Occipital lobe (tissue), 2 donors: ENCODE measurements around the gene DOK1. TPM values are rescaled to one million over a fixed set of nuclear protein-coding genes. Genes with fewer than 3 reads are reported as not detected.

Source experiments
- DNase-seq: peaks from one replicate; lab custom pipeline; 2025; lab: John Stamatoyannopoulos, UW
- total RNA-seq: library from RNA; depleted of rRNA; stranded (reverse); fragments of >200 nt; gene quantifications from one replicate; pipeline ENCODE4 v1.2.3, GENCODE V29; 2014

The DOK1 gene
- total RNA-seq, 1 donor from 2014 or later: 3.4 TPM

DNA sequence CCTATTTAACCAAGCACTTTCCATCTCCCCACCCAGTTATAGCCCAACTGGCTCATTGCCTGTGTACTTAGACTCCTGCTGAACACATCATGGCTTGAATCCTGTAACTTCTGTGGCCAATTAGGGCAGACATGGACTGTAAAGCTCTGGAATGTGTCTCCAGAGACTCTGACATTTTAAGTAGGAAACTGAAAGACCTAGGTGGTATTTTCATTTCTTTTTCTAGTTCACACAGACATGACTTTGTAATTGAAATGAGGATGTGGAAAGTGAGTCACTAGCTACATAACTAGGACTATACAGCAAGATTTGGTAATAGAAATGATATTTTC is 12.2 kb downstream of the DOK1 start:
- DNase-seq: no peak

DNA sequence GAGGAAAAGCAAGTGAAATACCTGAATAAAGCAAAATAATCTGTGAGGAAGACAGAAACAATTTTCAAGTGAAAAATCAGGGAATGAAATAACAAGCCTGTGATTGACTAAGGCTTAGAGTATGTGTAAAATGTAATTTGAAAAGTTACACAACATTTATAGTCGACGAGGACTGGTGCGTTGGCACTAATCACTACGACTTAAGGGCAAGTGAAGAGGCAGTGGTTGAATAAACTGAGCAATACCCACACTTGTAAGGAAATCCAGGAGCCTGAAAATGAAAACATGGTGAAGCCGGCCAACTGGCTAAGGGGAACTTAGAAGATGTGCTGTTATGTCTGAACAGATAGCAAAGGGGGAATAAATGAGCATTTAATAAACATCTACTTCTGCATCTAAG is 13.4 kb downstream of the DOK1 start:
- DNase-seq: no peak

- DNase-seq: no peak
Measured at GRCh38 chr2:74569686-74570085, 15.2 kb downstream of the DOK1 start.

- no peak for DNase-seq
Measured at GRCh38 chr2:74571058-74571457, 16.5 kb downstream of the DOK1 start.

- DNase-seq: no peak
Measured at GRCh38 chr2:74572178-74572925, 17.8 kb downstream of the DOK1 start.

DNA sequence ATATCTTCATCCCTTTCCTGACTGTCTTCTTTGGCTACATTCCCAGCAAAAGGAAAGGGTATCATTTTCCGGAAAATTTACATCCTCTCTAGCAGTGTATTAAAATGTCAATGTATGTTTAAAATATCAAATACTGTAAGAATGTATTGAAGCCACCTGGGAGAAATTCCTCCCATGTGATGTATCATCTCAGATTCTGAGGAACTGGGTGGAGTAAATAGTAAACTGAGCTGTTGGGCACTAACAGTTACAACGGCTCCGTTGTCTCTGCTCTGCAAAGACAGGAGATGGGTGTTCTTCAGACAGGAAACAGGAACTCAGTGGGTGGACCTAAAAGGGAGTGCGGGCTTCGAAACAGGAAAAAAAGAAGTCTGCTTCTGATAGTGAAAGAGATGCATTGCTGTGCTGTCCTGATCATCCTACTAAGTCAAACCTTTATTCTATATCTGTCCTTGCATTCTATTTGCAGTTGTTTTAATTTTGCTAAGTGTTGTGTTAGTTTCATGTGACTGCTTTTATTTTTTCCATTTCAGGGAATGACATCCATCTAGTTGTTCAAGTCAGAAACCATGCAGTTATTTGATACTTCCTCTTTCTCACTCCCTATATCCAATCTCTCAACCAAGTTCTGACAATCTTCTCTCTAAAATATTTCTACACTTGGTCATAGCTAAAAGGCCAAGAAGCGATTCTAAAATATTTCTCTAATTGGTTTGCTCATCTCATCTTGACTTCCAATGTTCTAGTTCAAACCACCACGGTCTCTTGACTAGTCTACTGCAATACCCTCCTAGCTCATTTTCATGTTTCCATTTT is 19.4 kb downstream of the DOK1 start:
- no peak for DNase-seq

- DNase-seq: no peak
Measured at GRCh38 chr2:74575320-74575719, 20.8 kb downstream of the DOK1 start.

DNA sequence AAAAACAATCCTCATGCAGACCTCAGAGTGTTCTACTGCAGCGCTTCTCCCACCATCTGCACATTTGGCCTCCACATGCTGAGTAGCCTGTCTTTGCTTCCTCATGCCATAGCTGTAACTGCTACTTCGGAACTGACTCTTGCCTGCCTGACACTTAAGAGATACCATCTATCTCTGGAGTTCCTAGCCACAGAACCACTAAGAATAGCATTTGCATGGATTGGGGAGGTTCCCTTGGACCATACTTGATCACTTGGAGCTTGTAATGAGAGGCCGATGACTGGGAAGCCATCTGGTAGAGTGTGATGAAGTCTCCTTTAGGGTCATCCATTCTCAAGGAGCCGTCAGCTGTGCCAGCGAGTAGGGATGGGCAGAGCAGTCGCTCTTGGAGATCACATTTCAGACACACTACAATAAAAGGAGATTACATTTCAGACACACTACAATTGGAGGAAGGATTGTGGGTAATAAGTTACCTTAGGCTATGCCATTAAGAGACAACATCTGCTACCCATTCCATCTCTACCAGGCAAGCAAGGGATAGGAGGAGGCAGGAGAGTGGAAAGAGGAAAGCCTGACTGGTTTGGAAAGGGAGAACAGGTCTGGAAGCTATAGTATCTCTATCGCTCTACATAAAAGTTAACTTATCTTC is 21.8 kb downstream of the DOK1 start:
- no peak for DNase-seq

GRCh38 chr2:74576863-74577229 is 22.3 kb downstream of the DOK1 start:
- DNase-seq: no peak

- DNase-seq: no peak
Measured at GRCh38 chr2:74577448-74577847, 22.9 kb downstream of the DOK1 start.

- DNase-seq: no peak
Measured at GRCh38 chr2:74578408-74578807, 23.9 kb downstream of the DOK1 start.

DNA sequence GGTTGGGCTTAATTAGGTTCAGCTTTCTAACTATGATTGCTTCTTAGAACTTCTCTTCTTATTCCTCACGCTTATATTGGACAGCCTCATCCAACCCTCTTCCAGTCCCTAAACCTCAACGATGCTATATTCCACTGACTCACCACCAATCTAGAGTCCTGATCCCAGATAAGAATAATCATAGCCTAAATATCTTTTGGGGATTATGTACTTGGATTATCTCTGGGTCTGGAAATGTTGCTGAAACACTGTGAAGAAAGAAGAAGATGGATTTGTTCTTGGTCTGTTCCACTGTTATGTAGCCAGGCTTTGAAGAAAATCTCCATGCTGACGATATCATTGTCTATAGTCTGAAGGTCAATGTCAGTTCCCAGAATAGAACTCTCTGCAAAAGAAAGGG is 26.9 kb downstream of the DOK1 start:
- DNase-seq: no peak

- DNase-seq: no peak
Measured at GRCh38 chr2:74582184-74582583, 27.7 kb downstream of the DOK1 start.

DNA sequence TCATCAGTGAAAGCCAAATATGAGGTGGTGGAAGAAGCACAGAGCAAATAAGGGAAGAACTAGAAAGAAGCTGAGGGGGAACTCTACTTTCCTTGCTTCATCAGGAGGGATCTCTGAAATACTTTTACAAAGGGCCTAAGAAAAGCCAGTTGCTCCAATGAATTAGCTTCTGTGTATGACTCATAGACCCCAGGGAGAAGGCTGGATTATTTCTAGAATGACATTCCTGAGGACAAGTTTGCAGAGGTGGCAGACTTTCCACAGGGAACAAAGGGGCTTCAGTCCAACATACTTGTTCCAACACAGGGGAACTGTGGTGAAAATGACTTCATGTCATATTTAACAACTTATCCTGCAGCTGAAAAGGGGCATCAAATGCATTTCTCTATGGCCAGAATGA is 29.0 kb downstream of the DOK1 start:
- DNase-seq: no peak

GRCh38 chr2:74584088-74584645 is 29.6 kb downstream of the DOK1 start:
- no peak for DNase-seq

DNA sequence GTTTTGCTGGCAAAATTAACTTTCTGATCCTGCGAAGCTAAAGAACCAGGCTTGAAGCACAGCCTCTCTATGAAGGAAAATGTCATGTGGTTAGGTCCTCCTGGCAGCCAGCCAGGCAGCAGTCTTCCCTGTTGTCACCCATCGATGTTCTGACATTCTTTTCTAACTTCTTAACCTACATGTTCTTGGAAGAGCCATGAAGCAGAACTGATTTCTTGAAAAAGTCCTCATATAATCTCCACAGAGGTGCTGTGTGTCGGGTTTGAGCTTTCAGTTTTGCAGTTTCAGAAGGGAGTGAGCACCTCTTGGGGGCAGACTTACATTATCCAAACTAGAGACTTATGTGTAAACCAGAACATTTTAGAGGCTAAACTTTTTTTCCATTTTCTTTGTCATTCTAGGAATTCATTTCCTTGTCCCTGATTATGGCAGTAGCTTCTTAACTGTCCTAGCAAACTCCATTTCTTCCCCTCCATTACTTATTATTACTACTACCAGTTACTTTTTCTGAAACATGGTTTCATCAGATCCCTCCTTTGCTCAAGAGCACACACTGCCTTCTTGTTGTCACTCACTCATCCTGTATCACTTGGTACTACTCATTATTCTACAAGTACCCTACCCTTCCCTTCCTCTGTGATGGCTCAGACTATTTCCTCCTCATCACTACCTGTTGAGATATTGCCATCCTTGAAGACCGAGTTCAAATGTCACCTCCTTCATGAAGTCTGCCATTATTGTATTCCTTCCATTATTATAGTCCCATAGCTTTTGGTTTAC is 31.1 kb downstream of the DOK1 start:
- no peak for DNase-seq

- DNase-seq: no peak
Measured at GRCh38 chr2:74587664-74588277, 33.3 kb downstream of the DOK1 start.

- no peak for DNase-seq
Measured at GRCh38 chr2:74588664-74589063, 34.1 kb downstream of the DOK1 start.

DNA sequence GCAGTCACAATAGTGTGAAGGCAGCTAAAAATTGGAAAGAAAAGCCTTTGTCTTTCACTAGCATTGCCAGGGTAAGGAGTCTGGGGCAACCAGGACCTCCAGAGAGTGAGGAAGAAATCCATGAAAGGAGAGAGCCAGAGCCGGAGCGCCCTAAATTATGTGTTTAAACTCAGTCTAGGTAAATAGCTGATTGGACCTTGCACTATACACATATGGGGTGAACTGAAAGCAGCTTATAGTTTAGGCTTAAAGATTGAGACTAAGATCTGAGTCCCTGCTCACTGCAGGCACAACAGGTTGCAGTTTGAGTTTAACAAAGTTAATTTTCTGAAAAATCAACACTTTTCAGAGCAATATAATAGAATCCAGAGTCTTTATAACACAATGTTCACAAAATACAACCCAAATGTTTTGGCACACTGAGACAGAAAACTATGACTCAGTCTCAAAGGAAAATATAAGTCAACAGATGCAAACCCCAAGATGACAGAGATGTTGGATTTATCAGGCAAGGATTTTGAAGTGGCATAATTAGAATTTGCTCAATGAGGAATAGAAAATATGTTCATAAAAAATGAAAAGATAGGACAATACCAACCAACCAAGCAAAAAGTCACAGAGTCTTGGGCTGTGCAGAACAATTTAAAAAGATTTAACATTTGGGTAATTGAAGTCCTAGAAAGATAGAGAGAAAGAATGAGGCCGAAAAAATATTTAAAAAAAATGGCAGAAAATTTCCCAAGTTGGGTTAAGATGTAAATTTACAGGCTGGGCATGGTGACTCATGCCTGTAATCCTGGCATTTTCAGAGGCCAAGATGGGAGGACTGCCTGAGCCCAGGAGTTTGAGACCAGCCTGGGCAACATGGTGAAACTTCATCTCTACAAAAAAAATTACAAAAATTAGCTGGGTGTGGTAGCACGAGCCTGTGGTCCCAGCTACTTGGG is 39.6 kb downstream of the DOK1 start:
- DNase-seq: no peak

DNA sequence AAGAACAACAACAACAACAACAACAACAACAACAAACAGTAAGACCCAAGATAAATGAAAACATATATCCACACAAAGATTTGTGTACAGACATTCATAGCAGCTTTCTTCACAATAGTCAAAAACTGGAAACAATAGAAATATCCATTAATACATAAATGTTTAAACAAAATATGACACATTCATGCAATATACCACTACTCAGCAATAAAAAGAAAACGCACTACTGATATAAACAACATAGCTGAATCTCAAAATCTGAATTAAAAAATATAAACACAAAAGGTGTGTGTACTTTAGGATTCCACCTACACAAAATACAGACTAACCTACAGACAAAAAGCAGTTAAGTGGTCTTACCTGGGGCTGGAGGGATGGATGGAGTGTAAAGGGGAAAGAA is 42.1 kb downstream of the DOK1 start:
- DNase-seq: no peak
